GM12873 (cell line): ENCODE data around the gene DLG1.

Source experiments
- TF ChIP-seq, protein P1 (sequence below): IDR thresholded peaks from 2 replicates; pipeline ENCODE4 v1.5.1; 2012; ENCODE audit warnings: low read depth, mild to moderate bottlenecking, moderate library complexity, low read length, control low read depth; ENCODE audit not compliant: insufficient read depth; ENCODE audit errors: missing control alignments

Gene DLG1

DNA sequence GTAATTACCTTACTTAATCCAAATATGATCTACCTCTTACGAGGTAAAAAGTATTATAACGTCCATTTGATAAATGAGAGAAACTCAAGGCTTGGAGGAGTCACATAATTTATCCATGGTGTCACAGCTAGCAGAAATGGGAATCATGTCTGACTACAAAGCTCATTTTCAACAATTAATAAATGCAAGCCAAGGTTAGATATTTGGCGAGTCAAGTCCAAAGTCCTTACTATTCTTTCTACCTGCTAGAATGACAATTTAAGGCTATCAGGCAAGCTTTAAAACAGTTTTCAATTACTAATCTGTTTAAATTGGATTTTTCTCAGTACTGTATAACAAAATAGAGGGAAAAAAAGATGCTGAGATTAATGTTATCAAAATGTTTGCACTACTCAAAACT lies 68.6 kb downstream of the DLG1 start:
- TF ChIP-seq, protein P1, sequence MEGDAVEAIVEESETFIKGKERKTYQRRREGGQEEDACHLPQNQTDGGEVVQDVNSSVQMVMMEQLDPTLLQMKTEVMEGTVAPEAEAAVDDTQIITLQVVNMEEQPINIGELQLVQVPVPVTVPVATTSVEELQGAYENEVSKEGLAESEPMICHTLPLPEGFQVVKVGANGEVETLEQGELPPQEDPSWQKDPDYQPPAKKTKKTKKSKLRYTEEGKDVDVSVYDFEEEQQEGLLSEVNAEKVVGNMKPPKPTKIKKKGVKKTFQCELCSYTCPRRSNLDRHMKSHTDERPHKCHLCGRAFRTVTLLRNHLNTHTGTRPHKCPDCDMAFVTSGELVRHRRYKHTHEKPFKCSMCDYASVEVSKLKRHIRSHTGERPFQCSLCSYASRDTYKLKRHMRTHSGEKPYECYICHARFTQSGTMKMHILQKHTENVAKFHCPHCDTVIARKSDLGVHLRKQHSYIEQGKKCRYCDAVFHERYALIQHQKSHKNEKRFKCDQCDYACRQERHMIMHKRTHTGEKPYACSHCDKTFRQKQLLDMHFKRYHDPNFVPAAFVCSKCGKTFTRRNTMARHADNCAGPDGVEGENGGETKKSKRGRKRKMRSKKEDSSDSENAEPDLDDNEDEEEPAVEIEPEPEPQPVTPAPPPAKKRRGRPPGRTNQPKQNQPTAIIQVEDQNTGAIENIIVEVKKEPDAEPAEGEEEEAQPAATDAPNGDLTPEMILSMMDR = no peak

DNA sequence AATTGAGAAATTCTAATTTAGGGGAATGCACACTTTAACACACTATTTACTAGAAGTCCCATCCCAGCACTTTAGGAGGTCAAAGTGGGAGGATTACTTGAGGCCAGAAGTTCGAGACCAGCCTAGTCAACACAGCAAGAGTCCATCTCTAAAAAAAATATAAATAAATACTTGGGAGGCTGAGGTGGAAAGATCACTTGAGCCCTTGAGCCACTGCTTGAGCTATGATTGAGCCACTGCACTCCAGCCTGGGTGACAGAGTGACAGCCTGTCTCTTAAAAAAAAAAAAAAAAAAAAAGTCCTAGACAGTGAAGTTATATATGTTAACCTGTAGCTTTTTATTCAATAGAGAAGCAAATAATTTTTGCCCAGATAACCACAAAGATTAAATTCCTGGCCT lies 69.2 kb downstream of the DLG1 start:
- TF ChIP-seq, protein P1 = no peak

DNA sequence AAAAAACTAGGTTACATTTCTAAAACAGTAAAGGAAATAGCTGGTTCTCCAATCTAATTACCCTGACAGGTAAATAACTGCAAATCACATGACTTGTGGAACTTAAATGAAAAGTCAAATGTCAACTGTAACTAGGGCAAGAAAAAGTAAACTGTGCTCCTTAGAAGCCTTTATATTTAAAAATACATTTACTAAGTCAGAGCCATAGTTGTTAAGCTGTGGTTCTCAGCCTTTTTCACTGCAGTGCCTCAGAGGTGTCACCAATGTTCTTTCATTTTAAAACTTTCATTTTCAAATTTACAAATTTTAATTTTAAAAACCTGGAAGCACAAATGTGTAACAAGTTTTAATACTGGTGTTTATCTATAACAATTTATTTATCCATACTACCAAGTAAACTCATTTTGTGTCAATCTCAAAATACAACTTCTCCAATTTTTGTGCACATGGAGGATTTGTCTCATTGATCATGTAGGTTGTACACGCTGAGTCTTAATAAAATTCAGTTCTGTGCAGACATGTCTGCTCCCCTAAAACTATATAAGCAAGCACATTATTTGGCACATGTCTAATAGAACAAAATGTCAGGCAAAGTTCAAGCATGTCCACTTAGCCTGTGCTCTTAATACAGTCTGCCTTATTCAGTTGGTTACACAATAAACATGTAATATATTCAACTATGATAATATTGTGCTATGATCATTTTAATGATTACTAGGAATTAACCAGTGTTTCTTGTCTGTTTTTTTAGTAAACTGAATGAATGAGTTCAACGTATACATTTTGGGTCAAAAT lies 70.4 kb downstream of the DLG1 start:
- TF ChIP-seq, protein P1 = no peak

DNA sequence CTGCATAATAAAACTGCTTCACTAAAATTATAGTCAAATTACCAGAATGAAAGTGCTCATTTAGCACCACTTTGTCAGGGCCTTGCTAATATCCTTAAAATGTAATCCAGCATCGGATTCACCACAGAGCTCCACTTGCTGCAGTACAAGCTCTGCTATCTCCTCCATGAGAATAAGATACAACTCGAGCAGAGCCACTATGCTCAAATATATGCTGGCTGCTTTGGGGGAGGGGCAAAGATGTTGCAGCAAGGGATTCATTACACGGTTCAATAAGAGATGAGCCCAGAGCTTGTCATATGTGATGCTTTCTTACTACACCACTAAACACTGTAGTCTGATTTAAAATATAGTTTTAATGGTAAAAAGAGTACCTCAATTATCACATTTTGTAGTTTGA lies 72.2 kb downstream of the DLG1 start:
- TF ChIP-seq, protein P1 = no peak

DNA sequence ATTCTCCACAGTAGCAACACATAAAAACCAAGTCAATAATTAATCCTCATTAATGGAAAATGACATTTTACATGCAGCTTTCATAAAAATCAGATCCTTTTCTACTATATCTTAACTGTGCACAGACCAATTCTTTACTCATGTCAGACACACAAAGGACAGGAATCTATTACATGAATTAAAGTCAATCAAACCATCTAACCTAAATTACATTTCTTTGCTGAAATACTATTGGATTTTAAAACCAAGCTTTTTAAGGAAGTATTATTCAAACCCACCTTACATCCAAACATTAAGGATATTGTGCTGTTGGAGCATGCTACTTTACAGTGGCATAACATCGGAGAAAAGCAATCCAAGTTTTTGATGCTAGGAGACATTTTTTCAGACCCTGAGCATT lies 72.8 kb downstream of the DLG1 start:
- TF ChIP-seq, protein P1 = no peak

DNA sequence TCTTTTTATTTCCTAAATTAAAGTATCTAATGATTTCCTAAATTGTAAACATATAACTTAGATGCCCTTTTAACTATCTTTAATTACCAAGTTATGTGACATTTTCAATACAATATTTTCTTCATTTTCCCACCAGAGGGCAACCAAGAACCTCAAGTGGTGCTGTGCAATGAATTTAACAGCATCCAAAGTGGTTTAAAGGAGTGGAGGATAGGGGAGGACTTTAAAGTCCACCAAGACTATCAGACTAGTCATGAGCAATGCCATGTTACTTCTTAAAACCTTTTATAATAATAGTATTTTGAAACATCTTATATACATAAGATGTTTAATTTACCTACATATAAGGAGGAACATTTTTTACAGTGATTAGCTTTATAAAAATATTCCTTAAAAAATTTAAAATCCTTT lies 74.4 kb downstream of the DLG1 start:
- TF ChIP-seq, protein P1 = peak; percentile 49

DNA sequence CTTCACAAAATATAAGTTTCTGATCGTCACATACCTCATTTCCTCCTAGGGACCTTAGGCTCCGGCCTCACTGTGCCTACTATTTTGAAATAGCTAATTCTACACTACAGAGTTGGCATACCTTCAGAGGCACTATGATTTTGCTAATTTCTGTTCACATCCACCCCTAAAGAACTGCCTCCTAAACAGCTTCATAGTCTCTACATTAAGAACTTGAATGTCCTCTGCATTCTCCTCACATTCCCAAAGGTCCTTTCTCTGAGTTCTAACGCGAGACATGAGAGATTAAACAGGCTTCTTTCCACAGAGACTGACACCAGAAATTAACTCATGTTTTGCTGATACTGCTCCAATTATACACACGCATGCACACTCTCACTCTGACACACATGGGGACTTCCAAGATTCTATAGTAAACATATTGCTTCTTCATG lies 75.5 kb downstream of the DLG1 start:
- TF ChIP-seq, protein P1 = no peak
